CD14-positive monocyte (primary cell): ENCODE measurements around the gene NKIRAS2. TPM values are rescaled to one million over a fixed set of nuclear protein-coding genes. Genes with fewer than 3 reads are reported as not detected.

Experiments used
- DNase-seq, 3 donors: peaks; one replicate each; pipeline ENCODE4 v3.0.0-alpha.2; 2011 to 2022
- H2AFZ ChIP-seq: 2 replicates; pipeline ENCODE4 v1.6.0; 2012; ENCODE audit warnings: mild to moderate bottlenecking, low read depth, low read length, inconsistent platforms; ENCODE audit not compliant: insufficient read depth, poor library complexity, severe bottlenecking
- H3K27ac ChIP-seq, 2 donors: 1 replicate in 1 of 2; 2 replicates in 1 of 2; pipeline ENCODE4 v1.5.1; 2012 to 2013; ENCODE audit warnings: low read length in 2 of 2, control low read depth in 1 of 2, inconsistent platforms in 1 of 2, low read depth in 1 of 2, mild to moderate bottlenecking in 1 of 2
- H3K27me3 ChIP-seq, 2 donors: one replicate each; pipeline versions ENCODE4 v1.6.0 to v1.6.1; 2011 to 2013; ENCODE audit warnings: low read length in 2 of 2; ENCODE audit not compliant: control insufficient read depth in 2 of 2, insufficient read depth in 2 of 2
- H3K36me3 ChIP-seq, 2 donors: replicated peaks in 1 of 2; 1 replicate in 1 of 2; 2 replicates in 1 of 2; pipeline versions ENCODE4 v1.5.1 to v1.6.1; 2012 to 2013; ENCODE audit warnings: low read length in 2 of 2, control low read depth in 1 of 2, inconsistent platforms in 1 of 2, mild to moderate bottlenecking in 1 of 2; ENCODE audit not compliant: insufficient read depth in 2 of 2, control insufficient read depth in 1 of 2
- H3K4me1 ChIP-seq, 2 donors: 1 replicate in 1 of 2; 2 replicates in 1 of 2; pipeline versions ENCODE4 v1.5.1 to v1.6.1; 2012 to 2013; ENCODE audit warnings: low read length in 2 of 2, control low read depth in 1 of 2, inconsistent platforms in 1 of 2, mild to moderate bottlenecking in 1 of 2, moderate library complexity in 1 of 2; ENCODE audit not compliant: insufficient read depth in 2 of 2, control insufficient read depth in 1 of 2
- H3K4me2 ChIP-seq: replicated peaks from 2 replicates; pipeline ENCODE3; 2012; ENCODE audit warnings: low read length, moderate library complexity, mild to moderate bottlenecking; ENCODE audit not compliant: poor library complexity, severe bottlenecking; ENCODE audit errors: extremely low read depth
- H3K4me3 ChIP-seq, 3 experiments: fragments of 200-600 bp in 1 of 3; sonication (generic) in 1 of 3; replicated peaks in 1 of 3; 1 replicate in 2 of 3; 2 replicates in 1 of 3; pipeline ENCODE4 v1.5.1; 2011 to 2013; ENCODE audit warnings: low read length in 3 of 3, mild to moderate bottlenecking in 3 of 3, control low read depth in 2 of 3, low read depth in 2 of 3, inconsistent platforms in 1 of 3, moderate library complexity in 1 of 3
- H3K79me2 ChIP-seq: 2 replicates; pipeline ENCODE4 v1.6.0; 2012; ENCODE audit warnings: mild to moderate bottlenecking, control low read depth, inconsistent platforms, low read length, moderate library complexity; ENCODE audit not compliant: insufficient read depth
- H3K9ac ChIP-seq: 2 replicates; pipeline ENCODE4 v1.6.0; 2017; ENCODE audit warnings: low read length, mild to moderate bottlenecking; ENCODE audit not compliant: insufficient read depth, poor library complexity, severe bottlenecking
- H3K9me3 ChIP-seq, 2 donors: replicated peaks in 1 of 2; 1 replicate in 1 of 2; 2 replicates in 1 of 2; pipeline versions ENCODE4 v1.5.1 to v1.6.1; 2012 to 2013; ENCODE audit warnings: low read length in 2 of 2, control low read depth in 1 of 2; ENCODE audit not compliant: control insufficient read depth in 1 of 2, insufficient read depth in 1 of 2
- H4K20me1 ChIP-seq: 2 replicates; pipeline ENCODE4 v1.6.0; 2012; ENCODE audit warnings: mild to moderate bottlenecking, low read length, control low read depth, moderate library complexity; ENCODE audit not compliant: insufficient read depth
- H3K27ac Mint-ChIP-seq, 7 donors: one replicate each; pipeline ENCODE4 v1.8.0; 2020; ENCODE audit warnings: mild to moderate bottlenecking in 7 of 7, mixed read lengths in 7 of 7, moderate library complexity in 6 of 7, inconsistent platforms in 2 of 7
- H3K27me3 Mint-ChIP-seq, 3 donors: one replicate each; pipeline ENCODE4 v1.8.0; 2021 to 2022; ENCODE audit warnings: low read depth in 3 of 3, mild to moderate bottlenecking in 3 of 3, mixed read lengths in 3 of 3, moderate library complexity in 3 of 3, inconsistent platforms in 1 of 3
- H3K36me3 Mint-ChIP-seq, 2 donors: one replicate each; pipeline ENCODE4 v1.8.0; 2020; ENCODE audit warnings: mixed read lengths in 2 of 2, inconsistent platforms in 1 of 2, mild to moderate bottlenecking in 1 of 2
- H3K4me1 Mint-ChIP-seq: one replicate; pipeline ENCODE4 v1.8.0; 2020; ENCODE audit warnings: mild to moderate bottlenecking, mixed read lengths
- H3K4me3 Mint-ChIP-seq, 2 donors: one replicate each; pipeline ENCODE4 v1.8.0; 2020; ENCODE audit warnings: mild to moderate bottlenecking in 2 of 2, mixed read lengths in 2 of 2, moderate library complexity in 1 of 2
- H3K9me3 Mint-ChIP-seq, 7 donors: one replicate each; pipeline ENCODE4 v1.8.0; 2020 to 2022; ENCODE audit warnings: mixed read lengths in 7 of 7, mild to moderate bottlenecking in 6 of 7, moderate library complexity in 6 of 7, inconsistent platforms in 2 of 7
- WGBS: methylation state at CpG from one replicate; pipeline ENCODE4 v1.1.5; 2013; ENCODE audit warnings: missing lambda C conversion rate; ENCODE audit not compliant: insufficient coverage; 5-methylcytosine and 5-hydroxymethylcytosine counted together
- intact Hi-C, 2 donors: fragments of 100-400 bp; cut with micrococcal nuclease; formaldehyde crosslinking; loops; one replicate each; pipeline versions ENCODE4 v1.15.0 to v1.15.1; 2023
- polyA plus RNA-seq, 3 donors: library from polyadenylated mRNA; depleted of rRNA in 1 of 3; unstranded in 2 of 3; stranded (reverse) in 1 of 3; fragments of 300-500 nt in 2 of 3; fragments of >200 nt in 1 of 3; fragmentation: Illumina TruSeq in 2 of 3; gene quantifications; 1 replicate in 2 of 3; 2 replicates in 1 of 3; pipeline ENCODE4 v1.2.3, GENCODE V29; 2012 to 2021
- TF ChIP-seq, protein P1 (sequence below): fragments of 200-600 bp; IDR thresholded peaks from one replicate; pipeline ENCODE4 v1.8.0; 2022; ENCODE audit warnings: antibody characterized with exemption, mild to moderate bottlenecking

Gene NKIRAS2
- polyA plus RNA-seq, 3 donors, result 51.1 to 77.1 (median 69.9) TPM

- Mint-ChIP-seq H3K4me3 (no peak overlapping the region), H3K36me3 (peaks cover 57 to 82% of the 10 kb centered on the region in 2 donors), H3K4me1 (peaks cover 19% of the 10 kb centered on the region), H3K27ac (peak overlapping the region in 4 of 7 donors; percentile 6 to 77 (median 46)), H3K27me3 (no peaks in the 10 kb centered on the region), H3K9me3 (no peaks in the 10 kb centered on the region)
- H3K27ac ChIP-seq, result no peak overlapping the region
- H4K20me1 ChIP-seq, result peaks cover 100% of the 10 kb centered on the region
- H3K36me3 ChIP-seq, result peaks cover 75 to 88% of the 10 kb centered on the region in 2 donors
- no peaks in the 10 kb centered on the region for H3K27me3 ChIP-seq
- no peak overlapping the region for H2AFZ ChIP-seq
- H3K4me2 ChIP-seq, result no peak overlapping the region
- WGBS, result 91% methylated on average over 17 of the region's 19 CpGs
- intact Hi-C loops, result loop anchor here in 1 of 2 donors (5.0 kb wide), 1 partner anchor 36 kb away; no protein-coding TSS in a partner anchor
- H3K79me2 ChIP-seq, result peaks cover 59% of the 10 kb centered on the region
- H3K4me3 ChIP-seq, result no peak overlapping the region
- no peak for DNase-seq
- no peaks in the 10 kb centered on the region for H3K9me3 ChIP-seq
- H3K9ac ChIP-seq, result no peak overlapping the region
- H3K4me1 ChIP-seq, result peaks cover 0 to 11% of the 10 kb centered on the region in 2 donors
- TF ChIP-seq, protein P1, sequence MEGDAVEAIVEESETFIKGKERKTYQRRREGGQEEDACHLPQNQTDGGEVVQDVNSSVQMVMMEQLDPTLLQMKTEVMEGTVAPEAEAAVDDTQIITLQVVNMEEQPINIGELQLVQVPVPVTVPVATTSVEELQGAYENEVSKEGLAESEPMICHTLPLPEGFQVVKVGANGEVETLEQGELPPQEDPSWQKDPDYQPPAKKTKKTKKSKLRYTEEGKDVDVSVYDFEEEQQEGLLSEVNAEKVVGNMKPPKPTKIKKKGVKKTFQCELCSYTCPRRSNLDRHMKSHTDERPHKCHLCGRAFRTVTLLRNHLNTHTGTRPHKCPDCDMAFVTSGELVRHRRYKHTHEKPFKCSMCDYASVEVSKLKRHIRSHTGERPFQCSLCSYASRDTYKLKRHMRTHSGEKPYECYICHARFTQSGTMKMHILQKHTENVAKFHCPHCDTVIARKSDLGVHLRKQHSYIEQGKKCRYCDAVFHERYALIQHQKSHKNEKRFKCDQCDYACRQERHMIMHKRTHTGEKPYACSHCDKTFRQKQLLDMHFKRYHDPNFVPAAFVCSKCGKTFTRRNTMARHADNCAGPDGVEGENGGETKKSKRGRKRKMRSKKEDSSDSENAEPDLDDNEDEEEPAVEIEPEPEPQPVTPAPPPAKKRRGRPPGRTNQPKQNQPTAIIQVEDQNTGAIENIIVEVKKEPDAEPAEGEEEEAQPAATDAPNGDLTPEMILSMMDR, result no peak
These were observed 46.5 kb upstream of the NKIRAS2 start for GRCh38 chr17:41973408-41973811.

DNA sequence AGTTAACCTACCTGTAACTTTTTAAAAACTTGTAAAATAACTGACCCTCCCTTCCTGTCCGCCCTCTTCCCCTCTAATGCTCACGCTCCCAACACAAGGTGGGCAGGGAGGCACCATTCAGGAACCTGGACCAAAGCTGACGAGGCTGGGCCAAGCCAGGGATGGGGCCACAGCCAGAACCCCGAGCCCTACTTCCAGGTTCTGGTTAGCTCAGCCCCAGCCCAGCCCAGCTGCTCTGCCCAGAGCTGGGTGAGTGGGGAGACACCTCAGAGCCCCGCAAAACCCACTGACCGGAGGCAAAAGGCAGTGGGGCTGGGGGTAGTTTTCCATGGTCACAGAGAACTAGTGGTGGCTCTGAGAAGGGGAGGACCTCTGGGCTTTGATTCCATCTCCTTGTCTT, 45.9 kb upstream of the NKIRAS2 start:
- no peak for DNase-seq
- Histone ChIP-seq H3K27me3 (no peaks in the 10 kb centered on the region), H3K9me3 (no peaks in the 10 kb centered on the region), H3K4me3 (no peak overlapping the region), H3K36me3 (peaks cover 73 to 87% of the 10 kb centered on the region in 2 donors), H3K79me2 (peaks cover 53% of the 10 kb centered on the region), H3K9ac (no peak overlapping the region), H2AFZ (no peak overlapping the region), H3K27ac (no peak overlapping the region), H4K20me1 (peaks cover 94% of the 10 kb centered on the region), H3K4me1 (peaks cover 0 to 7% of the 10 kb centered on the region in 2 donors), H3K4me2 (no peak overlapping the region)
- H3K36me3 Mint-ChIP-seq, result peaks cover 61 to 81% of the 10 kb centered on the region in 2 donors
- intact Hi-C loops, result loop anchor here in 1 of 2 donors (5.0 kb wide), 1 partner anchor 37 kb away; no protein-coding TSS in a partner anchor
- peak overlapping the region in 2 of 7 donors; percentile 26 to 82 for H3K27ac Mint-ChIP-seq
- H3K4me1 Mint-ChIP-seq, result peaks cover 14% of the 10 kb centered on the region
- H3K4me3 Mint-ChIP-seq, result no peak overlapping the region
- H3K27me3 Mint-ChIP-seq, result peaks cover 0 to 1% (median 0%) of the 10 kb centered on the region in 3 donors
- no peaks in the 10 kb centered on the region for H3K9me3 Mint-ChIP-seq
- WGBS, result 84% methylated on average over 6 of the region's 6 CpGs
- TF ChIP-seq, protein P1, result no peak
